T-cell (primary cell): Measurements from ENCODE around the gene ZNF771. TPM values are rescaled to one million over a fixed set of nuclear protein-coding genes. Genes with fewer than 3 reads are reported as not detected.
A peak's percentile ranks its signal among the peaks of the same experiment; 100 is the strongest.

Source experiments
- ATAC-seq, 4 experiments: fragments of 200-7000 bp in 3 of 4; fragments of 150-1000 bp in 1 of 4; cut with Tn5 transposase; replicated peaks in 1 of 4; 1 replicate in 3 of 4; 2 replicates in 1 of 4; pipeline ENCODE4 v1.10.0; 2021; ENCODE audit warnings: moderate library complexity in 3 of 4, mild to moderate bottlenecking in 2 of 4, moderate number of reproducible peaks in 1 of 4
- CTCF ChIA-PET, 2 donors: fragments of 300-600 bp; sonication (Branson Sonifier 250); formaldehyde crosslinking; loops; one replicate each; lab custom pipeline; 2022; ENCODE audit warnings: antibody characterized with exemption in 2 of 2; lab: Charles Lee
- POLR2A ChIA-PET, 2 donors: fragments of 300-600 bp; sonication (Branson Sonifier 250); formaldehyde crosslinking; loops; one replicate each; lab custom pipeline; 2022; ENCODE audit warnings: antibody characterized with exemption in 2 of 2; lab: Charles Lee
- DNase-seq, 35 experiments: peaks; one replicate each; pipeline versions ENCODE4 v3.0.0 to v3.0.0-alpha.2; 2013 to 2023
- H3K27ac ChIP-seq: one replicate; pipeline ENCODE4 v1.5.1; 2013; ENCODE audit warnings: low read length
- H3K27me3 ChIP-seq, 2 experiments: replicated peaks in 1 of 2; 1 replicate in 1 of 2; 2 replicates in 1 of 2; pipeline versions ENCODE4 v1.6.1 to v1.7.0; 2013; ENCODE audit warnings: low read length in 1 of 2, mixed read lengths in 1 of 2; ENCODE audit not compliant: control insufficient read depth in 2 of 2, insufficient read depth in 2 of 2; ENCODE audit errors: extremely low read depth in 1 of 2
- H3K36me3 ChIP-seq, 2 donors: 1 replicate in 1 of 2; 2 replicates in 1 of 2; pipeline versions ENCODE4 v1.6.1 to v1.7.0; 2013; ENCODE audit warnings: low read length in 1 of 2; ENCODE audit not compliant: control insufficient read depth in 2 of 2, insufficient read depth in 1 of 2; ENCODE audit errors: extremely low read depth in 1 of 2
- H3K4me1 ChIP-seq, 2 experiments: 1 replicate in 1 of 2; 2 replicates in 1 of 2; pipeline versions ENCODE4 v1.6.1 to v1.7.0; 2013; ENCODE audit warnings: low read length in 2 of 2, mixed read lengths in 1 of 2; ENCODE audit not compliant: insufficient read depth in 2 of 2, control insufficient read depth in 1 of 2; ENCODE audit errors: extremely low read depth in 1 of 2
- H3K4me3 ChIP-seq, 2 donors: 1 replicate in 1 of 2; 2 replicates in 1 of 2; pipeline versions ENCODE4 v1.5.1 to v1.7.0; 2013; ENCODE audit warnings: mild to moderate bottlenecking in 2 of 2, low read length in 1 of 2, moderate library complexity in 1 of 2; ENCODE audit not compliant: control insufficient read depth in 1 of 2; ENCODE audit errors: extremely low read depth in 1 of 2
- H3K9me3 ChIP-seq: 2 replicates; pipeline ENCODE4 v1.7.0; 2013
- H3K27ac Mint-ChIP-seq, 2 donors: one replicate each; pipeline ENCODE4 v1.8.0; 2020 to 2021; ENCODE audit warnings: mild to moderate bottlenecking in 2 of 2, mixed read lengths in 2 of 2
- H3K27me3 Mint-ChIP-seq, 2 donors: one replicate each; pipeline ENCODE4 v1.8.0; 2021 to 2022; ENCODE audit warnings: mixed read lengths in 2 of 2
- H3K36me3 Mint-ChIP-seq: one replicate; pipeline ENCODE4 v1.8.0; 2021; ENCODE audit warnings: mixed read lengths
- H3K4me1 Mint-ChIP-seq, 3 donors: one replicate each; pipeline ENCODE4 v1.8.0; 2020 to 2022; ENCODE audit warnings: mixed read lengths in 3 of 3, mild to moderate bottlenecking in 1 of 3
- H3K4me3 Mint-ChIP-seq, 3 donors: one replicate each; pipeline ENCODE4 v1.8.0; 2020 to 2022; ENCODE audit warnings: mild to moderate bottlenecking in 3 of 3, mixed read lengths in 3 of 3, moderate library complexity in 3 of 3
- H3K9me3 Mint-ChIP-seq, 3 donors: one replicate each; pipeline ENCODE4 v1.8.0; 2020 to 2022; ENCODE audit warnings: mixed read lengths in 3 of 3
- WGBS: methylation state at CpG from one replicate; pipeline ENCODE4 v1.1.5; 2013; ENCODE audit warnings: missing lambda C conversion rate; ENCODE audit not compliant: insufficient coverage; 5-methylcytosine and 5-hydroxymethylcytosine counted together
- total RNA-seq, 35 experiments: library from RNA in 6 of 35; stranded (reverse) in 6 of 35; fragments of 120-200 nt in 1 of 35; gene quantifications; one replicate each; pipeline versions ENCODE4 v1.2.1 to v1.2.4 and lab custom pipeline; 2013 to 2026

Gene ZNF771
- total RNA-seq: 1 to 10 TPM; 1.3 to 6.6 (median 6.2) TPM
- total RNA-seq (2013): 2.2 TPM
- total RNA-seq (lab: John Stamatoyannopoulos, UW): 1.1 to 10.5 (median 4.5) reads per million in 29 experiments

- POLR2A ChIA-PET: interaction anchor here in 1 of 2 donors (0.5 to 0.6 kb wide), 2 partner anchors 170 to 795 kb away, joined by 3 to 7 read pairs; no protein-coding TSS in a partner anchor
- Histone ChIP-seq H3K36me3 (peaks cover 2 to 4% of the 10 kb centered on the region in 2 donors), H3K9me3 (no peaks in the 10 kb centered on the region), H3K27ac (peak within 1 kb of the TSS; percentile 5), H3K4me1 (peaks cover 3 to 31% of the 10 kb centered on the region in 2 experiments), H3K27me3 (no peaks in the 10 kb centered on the region), H3K4me3 (peak within 1 kb of the TSS; percentile 59 to 75)
- Mint-ChIP-seq H3K36me3 (peaks cover 4% of the 10 kb centered on the region), H3K27me3 (no peaks in the 10 kb centered on the region), H3K4me3 (peak within 1 kb of the TSS; percentile 92 to 95 (median 94)), H3K9me3 (no peaks in the 10 kb centered on the region), H3K27ac (peak within 1 kb of the TSS; percentile 92 to 96), H3K4me1 (peaks cover 25 to 31% (median 30%) of the 10 kb centered on the region in 3 donors)
- DNase-seq (peak; percentile 48 to 92 (median 71)), ATAC-seq (peak; percentile 86 to 93 (median 90))
- CTCF ChIA-PET: interaction anchor here (0.6 to 4.6 kb wide), 7 partner anchors 9 to 734 kb away, joined by 3 to 32 read pairs (median 4); partner anchors contain the start of genes DCTPP1 (in 1 of the 2), SEPTIN1 (in 1 of the 2) and TBC1D10B (in 1 of the 2)
- WGBS: 0% methylated on average over 65 of the region's 65 CpGs
Observed at GRCh38 chr16:30407102-30407803, at the start of gene ZNF771. Gene ZNF771, plus strand, starts transcription at chr16:30407606. Its CDS starts 448 bp downstream, at chr16:30408054.

- Histone ChIP-seq H3K36me3 (peaks cover 22 to 46% of the 10 kb centered on the region in 2 donors), H3K4me3 (no peak overlapping the region), H3K4me1 (peaks cover 2 to 35% of the 10 kb centered on the region in 2 experiments), H3K9me3 (no peaks in the 10 kb centered on the region), H3K27me3 (no peaks in the 10 kb centered on the region), H3K27ac (no peak overlapping the region)
- WGBS: 95% methylated on average over 29 of the region's 37 CpGs
- Mint-ChIP-seq H3K4me1 (peaks cover 28 to 30% (median 30%) of the 10 kb centered on the region in 3 donors), H3K9me3 (no peaks in the 10 kb centered on the region), H3K4me3 (no peak overlapping the region), H3K27ac (no peak overlapping the region), H3K27me3 (no peaks in the 10 kb centered on the region), H3K36me3 (peaks cover 12% of the 10 kb centered on the region)
- DNase-seq (no peak), ATAC-seq (no peak)
- ChIA-PET CTCF (interaction anchor here in 1 of 2 donors (0.5 kb wide), 1 partner anchor 20 kb away, joined by 6 read pairs; no protein-coding TSS in a partner anchor), POLR2A (no interaction called here)
Observed at GRCh38 chr16:30357715-30358576, 49.5 kb upstream of the ZNF771 start.

GRCh38 chr16:30358577-30358936 lies 48.8 kb upstream of the ZNF771 start:
- H3K27ac Mint-ChIP-seq: no peak overlapping the region
- no peak overlapping the region for H3K4me3 Mint-ChIP-seq
- ChIA-PET CTCF (interaction anchor here in 1 of 2 donors (0.5 kb wide), 1 partner anchor 19 kb away, joined by 6 read pairs; no protein-coding TSS in a partner anchor), POLR2A (no interaction called here)
- Histone ChIP-seq H3K9me3 (no peaks in the 10 kb centered on the region), H3K4me3 (no peak overlapping the region), H3K36me3 (peaks cover 22 to 46% of the 10 kb centered on the region in 2 donors), H3K27me3 (no peaks in the 10 kb centered on the region), H3K4me1 (peaks cover 2 to 29% of the 10 kb centered on the region in 2 experiments), H3K27ac (no peak overlapping the region)
- peaks cover 19% of the 10 kb centered on the region for H3K36me3 Mint-ChIP-seq
- DNase-seq: no peak
- 100% methylated on average over 4 of the region's 9 CpGs for WGBS
- H3K4me1 Mint-ChIP-seq: peaks cover 25 to 32% (median 27%) of the 10 kb centered on the region in 3 donors
- H3K9me3 Mint-ChIP-seq: no peaks in the 10 kb centered on the region
- H3K27me3 Mint-ChIP-seq: no peaks in the 10 kb centered on the region
- no peak for ATAC-seq

- Histone ChIP-seq H3K27ac (no peak overlapping the region), H3K4me1 (peaks cover 2 to 22% of the 10 kb centered on the region in 2 experiments), H3K27me3 (no peaks in the 10 kb centered on the region), H3K9me3 (no peaks in the 10 kb centered on the region), H3K4me3 (no peak overlapping the region), H3K36me3 (peaks cover 22 to 42% of the 10 kb centered on the region in 2 donors)
- Mint-ChIP-seq H3K4me1 (peaks cover 19 to 25% (median 20%) of the 10 kb centered on the region in 3 donors), H3K27ac (peak overlapping the region in 1 of 2 donors; percentile 6), H3K27me3 (no peaks in the 10 kb centered on the region), H3K36me3 (peaks cover 19% of the 10 kb centered on the region), H3K9me3 (no peaks in the 10 kb centered on the region), H3K4me3 (no peak overlapping the region)
- WGBS: 96% methylated on average over 24 of the region's 28 CpGs
- DNase-seq (no peak), ATAC-seq (no peak)
- ChIA-PET CTCF (interaction anchor here in 1 of 2 donors (0.5 kb wide), 1 partner anchor 19 kb away, joined by 6 read pairs; no protein-coding TSS in a partner anchor), POLR2A (no interaction called here)
Observed at GRCh38 chr16:30358990-30359870, 48.2 kb upstream of the ZNF771 start.

- no peak overlapping the region for H3K27ac ChIP-seq
- peak overlapping the region in 1 of 2 donors; percentile 50 for H3K27ac Mint-ChIP-seq
Observed at GRCh38 chr16:30359871-30360170, 47.6 kb upstream of the ZNF771 start.

More at GRCh38 chr16:30359871-30360170, 47.6 kb upstream of the ZNF771 start:
- ATAC-seq: no peak
- Mint-ChIP-seq H3K36me3 (peaks cover 25% of the 10 kb centered on the region), H3K4me1 (peaks cover 14 to 20% (median 17%) of the 10 kb centered on the region in 3 donors), H3K27me3 (no peaks in the 10 kb centered on the region), H3K4me3 (no peak overlapping the region), H3K9me3 (no peaks in the 10 kb centered on the region)
- no peaks in the 10 kb centered on the region for H3K27me3 ChIP-seq
- H3K9me3 ChIP-seq: no peaks in the 10 kb centered on the region
- peaks cover 25 to 48% of the 10 kb centered on the region in 2 donors for H3K36me3 ChIP-seq
- peaks cover 2 to 16% of the 10 kb centered on the region in 2 experiments for H3K4me1 ChIP-seq
- CTCF ChIA-PET: no interaction called here
- POLR2A ChIA-PET: no interaction called here
- 90% methylated on average over 5 of the region's 6 CpGs for WGBS
- DNase-seq: no peak
- H3K4me3 ChIP-seq: no peak overlapping the region
